ENCODE measurements around the gene UBE2G2.
"Not testable (repeated sequence)": the region's sequence is repeated elsewhere in the genome, so short reads cannot be mapped to it uniquely, and the experiment has no call there.

UBE2G2 gene

DNA sequence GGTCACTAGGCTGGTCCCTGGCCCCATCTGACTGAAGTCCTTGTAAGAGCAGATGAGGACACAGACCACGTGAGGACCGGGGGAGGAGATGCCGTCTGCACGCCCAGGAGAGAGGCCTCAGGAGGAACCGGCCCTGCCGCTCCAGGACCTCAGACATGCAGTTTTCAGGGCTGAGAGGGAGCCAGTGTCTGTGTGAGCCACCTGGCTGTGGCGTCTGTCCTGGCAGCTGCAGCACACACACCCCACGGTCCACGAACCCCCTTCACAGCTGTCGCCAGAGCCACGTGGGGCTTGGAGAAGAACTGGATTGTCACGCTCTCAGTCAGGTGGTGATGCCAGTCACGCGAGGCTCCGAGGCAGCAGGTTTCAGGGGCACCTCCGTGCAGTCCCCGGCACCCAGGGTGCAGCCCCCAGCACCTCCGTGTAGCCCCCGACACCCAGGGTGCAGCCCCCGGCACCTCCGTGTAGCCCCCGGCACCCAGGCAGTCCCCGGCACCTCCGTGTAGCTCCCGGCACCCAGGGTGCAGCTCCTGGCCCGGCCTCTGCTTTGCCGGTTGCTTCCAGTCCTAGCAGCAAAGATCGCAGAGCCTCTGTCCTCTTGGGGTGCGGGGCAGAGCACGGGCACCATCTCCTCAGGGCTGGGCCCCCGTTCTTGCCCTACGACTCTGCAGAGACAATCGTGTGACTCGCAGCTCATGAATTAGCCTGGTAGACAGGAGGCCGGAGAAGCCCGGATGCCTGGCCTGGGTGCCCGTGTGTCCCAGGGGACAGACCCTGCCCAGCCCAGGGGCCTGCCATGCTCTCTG is 35.2 kb upstream of the UBE2G2 start:
- no peak for DNase-seq (ENCODE audit: low read depth in 2 of 3, low spot score in 2 of 3)

DNA sequence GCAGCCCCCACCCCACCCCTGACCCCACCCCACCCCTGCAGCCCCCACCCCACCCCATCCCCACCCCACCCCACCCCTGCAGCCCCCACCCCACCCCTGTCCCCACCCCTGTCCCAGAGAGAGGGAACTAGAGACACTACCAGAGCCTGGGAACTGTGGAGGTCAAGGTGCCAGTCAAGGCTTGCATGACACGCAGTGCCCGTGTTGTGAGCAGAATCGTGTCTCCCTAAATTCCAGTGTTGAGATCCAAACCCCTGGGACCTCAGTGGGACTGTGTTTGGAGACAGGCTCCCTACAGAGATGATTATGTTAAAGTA is 34.7 kb upstream of the UBE2G2 start:
- no peak for DNase-seq (ENCODE audit: low read depth in 2 of 3, low spot score in 2 of 3)

DNA sequence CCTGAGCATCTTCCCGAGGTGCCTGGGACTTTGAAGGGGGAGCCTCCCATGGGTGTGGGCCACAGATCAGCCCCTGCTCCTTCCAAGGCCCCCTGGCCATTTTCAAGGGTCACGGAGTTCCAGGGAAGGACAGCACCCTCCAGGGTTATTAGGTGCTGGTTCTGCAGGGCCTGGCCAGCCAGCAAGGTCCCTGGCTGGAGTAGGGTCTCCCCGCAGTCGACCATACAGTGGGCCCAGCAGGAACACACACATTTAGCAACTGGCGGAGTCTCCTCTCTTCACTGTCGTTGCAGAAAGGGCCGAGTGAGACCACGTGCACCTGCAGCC is 34.0 kb upstream of the UBE2G2 start:
- DNase-seq (ENCODE audit: low read depth in 2 of 3, low spot score in 2 of 3): no peak

DNA sequence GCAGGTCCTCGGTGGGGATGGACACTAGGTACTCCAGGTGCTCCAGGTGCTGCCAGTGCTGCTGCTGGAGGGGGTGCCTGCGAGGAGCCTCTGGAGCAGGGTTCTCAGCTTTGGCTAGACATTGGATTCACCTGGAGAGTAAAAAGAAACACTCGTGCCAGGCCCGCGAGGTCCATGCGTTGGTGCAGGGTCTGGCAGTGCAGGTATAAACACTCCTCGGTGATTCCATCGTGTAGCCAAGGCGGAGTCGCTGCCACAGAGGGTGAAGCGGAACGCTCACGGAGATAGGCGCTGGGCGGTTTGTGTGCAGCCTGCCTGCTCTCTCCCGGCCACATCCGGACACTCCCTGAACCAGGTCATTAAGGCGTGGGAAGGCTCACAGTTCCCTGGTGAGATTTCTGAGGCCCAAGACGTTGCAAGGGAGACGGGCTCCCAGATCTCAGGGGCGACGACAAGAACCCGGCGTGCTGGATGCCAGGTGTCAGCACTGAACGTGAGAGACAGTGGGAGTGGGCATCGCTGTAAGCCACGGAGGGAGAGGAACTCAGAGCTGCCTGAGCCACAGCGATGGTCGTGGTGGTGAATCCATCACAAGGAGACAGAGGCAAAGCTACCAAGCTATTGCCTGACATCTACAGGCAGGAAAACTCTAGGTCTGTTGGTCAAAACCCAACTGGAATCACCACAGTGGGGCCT is 33.5 kb upstream of the UBE2G2 start:
- no peak for DNase-seq (ENCODE audit: low read depth in 2 of 3, low spot score in 2 of 3)

DNA sequence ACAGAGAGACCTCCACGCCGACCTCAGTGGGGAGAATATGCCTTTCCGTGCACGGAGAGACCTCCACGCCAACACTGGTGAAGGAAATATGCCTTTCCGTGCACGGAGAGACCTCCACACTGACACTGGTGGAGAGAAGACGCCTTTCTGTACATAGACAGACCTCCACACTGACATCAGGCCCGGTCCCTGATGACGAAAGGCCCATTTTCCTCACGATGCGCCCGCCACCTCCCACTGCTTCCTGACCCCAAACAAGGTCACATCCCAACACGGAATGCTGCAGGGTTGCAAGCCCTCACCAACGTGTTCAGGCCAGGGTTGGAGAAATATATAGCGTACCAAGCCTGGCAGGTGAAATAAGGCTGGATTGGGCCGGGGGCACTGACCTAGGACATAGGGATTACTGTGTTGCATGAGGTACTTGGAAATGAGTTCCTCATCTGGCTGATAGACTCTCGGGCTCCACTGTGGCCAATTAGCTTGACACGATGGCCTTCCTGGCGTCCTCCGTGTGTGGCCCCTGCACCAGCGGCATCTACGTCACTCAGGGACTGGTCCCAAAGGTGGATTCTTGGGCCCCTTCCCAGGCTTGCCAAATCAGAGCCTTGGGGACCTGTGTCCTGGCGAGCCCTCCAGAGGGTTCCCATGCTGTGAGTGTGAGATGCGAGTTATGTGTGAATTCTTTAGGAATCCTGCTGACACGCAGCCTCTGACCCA is 32.8 kb upstream of the UBE2G2 start:
- DNase-seq (ENCODE audit: low read depth in 2 of 3, low spot score in 2 of 3): no peak

DNA sequence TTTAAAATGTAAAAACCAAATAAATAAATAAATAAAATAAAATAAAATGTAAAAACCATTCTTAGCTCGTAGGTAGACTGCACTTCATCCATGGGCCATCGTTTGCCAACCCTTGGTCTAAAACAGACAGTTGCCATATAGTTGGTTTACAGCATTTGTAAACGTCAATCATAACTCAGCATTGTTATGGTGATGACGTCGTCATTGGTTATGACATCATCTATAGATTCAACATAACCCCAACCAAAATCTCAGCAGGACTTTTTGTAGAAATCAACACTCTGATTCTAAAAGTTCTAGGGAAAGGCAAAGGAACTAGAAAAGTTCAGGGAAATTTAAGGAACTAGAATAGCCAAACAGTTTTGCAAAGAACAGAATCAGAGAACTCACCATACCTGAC is 32.0 kb upstream of the UBE2G2 start:
- no peak for DNase-seq (ENCODE audit: low read depth in 2 of 3, low spot score in 2 of 3)

DNA sequence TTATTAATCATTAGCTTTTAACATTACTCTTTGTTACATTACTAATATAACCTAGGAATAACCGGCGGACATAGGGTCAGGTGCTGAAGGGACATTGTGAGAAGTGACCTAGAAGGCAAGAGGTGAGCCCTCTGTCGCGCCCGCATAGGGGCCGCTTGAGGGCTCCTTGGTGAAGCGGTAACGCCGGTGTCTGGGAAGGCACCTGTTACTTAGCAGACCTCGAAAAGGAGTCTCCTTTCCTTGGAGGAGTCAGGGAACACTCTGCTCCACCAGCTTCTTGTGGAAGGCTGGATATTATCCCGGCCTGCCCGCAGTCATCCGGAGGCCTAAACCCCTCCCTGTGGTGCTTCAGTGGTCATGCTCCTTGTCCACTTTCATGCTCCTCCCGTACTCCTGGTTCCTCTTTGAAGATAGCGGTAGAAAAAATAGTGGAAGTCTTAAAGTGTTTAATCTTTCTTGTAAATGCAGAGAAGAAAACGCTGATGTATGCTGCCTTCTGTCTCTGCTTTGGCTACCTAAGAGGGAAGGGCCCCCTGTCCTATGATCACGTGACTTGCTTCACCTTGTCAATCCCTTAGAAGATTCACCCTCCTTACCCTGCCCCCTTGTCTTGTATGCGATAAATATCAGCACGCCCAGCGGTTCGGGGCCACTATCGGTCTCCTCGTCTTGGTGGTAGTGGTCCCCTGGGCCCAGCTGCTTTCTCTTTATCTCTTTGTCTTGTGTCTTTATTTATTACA is 31.1 kb upstream of the UBE2G2 start:
- not testable (repeated sequence) for DNase-seq (ENCODE audit: low read depth in 2 of 3, low spot score in 2 of 3)

DNA sequence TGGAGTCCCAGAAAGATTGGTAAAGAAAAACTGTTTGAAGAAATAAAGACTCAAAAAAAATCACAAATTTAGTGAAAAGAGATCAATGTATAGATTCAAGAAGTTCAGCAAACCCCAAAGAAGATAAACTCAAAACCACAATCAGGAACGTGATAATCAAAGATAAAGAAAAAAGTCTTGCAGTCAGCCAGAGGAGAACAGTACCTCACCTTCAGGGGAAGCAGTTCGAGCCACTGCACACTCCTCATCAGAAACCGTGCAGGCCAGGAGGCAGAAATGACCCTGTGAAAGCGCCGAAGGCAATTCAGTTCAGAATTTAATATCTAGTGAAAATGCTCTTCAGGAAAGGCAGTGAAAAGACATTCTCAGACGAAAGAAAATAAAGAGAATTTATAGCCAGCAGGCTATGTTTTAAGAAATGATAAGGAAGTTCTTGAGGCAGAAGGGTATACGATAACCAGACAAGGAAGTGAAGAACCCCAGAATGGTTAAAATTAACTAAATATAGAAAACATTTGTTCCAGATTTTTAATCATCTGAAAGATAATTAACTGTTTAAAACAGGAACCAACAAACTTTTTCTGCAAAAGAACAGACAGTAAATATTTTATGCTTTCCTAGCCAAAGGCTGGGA is 29.7 kb upstream of the UBE2G2 start:
- no peak for DNase-seq (ENCODE audit: low read depth in 2 of 3, low spot score in 2 of 3)

DNA sequence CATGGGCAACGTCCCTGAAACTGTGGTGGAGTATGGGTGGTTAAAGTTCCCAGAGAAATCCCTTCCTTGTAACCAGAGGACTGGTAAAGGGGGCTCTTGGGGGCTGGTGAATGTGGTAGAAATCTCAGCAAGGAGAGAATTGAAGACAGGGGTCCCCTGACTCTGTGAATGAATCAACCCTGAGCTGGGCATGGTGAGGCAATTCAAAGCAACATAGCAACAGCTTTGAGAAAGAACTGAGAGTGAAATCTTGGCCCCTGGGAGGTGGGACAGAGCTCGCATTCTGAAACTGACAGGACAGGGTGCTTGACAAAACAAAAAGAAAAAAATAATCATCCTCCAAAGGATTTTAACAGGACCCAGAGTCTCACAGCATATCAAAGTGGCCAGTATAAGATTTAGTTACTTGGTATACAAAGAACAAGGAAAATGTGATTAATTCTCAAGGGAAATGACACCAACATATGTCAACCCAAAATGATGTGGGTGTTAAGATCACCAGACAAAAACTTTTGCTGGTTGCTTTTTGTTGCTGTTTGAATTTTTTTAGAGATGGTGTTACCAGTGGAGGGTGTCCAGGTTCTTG is 28.0 kb upstream of the UBE2G2 start:
- DNase-seq (ENCODE audit: low read depth in 2 of 3, low spot score in 2 of 3): no peak

DNA sequence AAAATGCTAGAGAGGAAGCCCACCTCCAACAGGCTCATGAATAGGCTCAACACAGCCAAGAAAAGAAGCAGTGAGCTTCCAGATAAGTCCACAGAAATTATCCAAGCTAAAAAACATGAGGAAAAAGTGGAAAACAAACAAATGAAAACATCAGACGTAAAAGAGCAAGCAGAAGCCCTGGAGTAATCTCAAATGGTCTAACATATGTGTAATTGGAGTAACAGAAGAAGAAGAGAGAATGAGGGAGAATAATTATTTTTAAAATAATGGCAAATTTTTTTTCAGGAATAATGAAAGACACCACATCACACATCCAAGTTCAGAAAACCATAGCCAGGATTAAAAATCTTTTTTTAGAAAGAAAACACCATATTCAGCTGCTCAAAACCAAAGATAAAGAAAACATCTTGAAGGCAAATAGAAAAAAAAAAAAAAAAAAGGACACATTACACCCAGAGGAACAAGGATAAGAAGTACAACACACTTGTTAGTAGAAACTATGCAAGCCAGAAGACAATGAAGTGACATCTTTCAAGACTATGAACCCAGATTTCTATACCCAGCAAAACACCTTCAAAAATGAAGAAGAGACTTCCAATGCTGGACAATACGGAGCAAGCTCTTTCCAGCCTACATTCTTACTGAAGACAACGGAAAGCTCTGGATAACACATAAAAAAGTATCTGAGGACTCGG is 26.9 kb upstream of the UBE2G2 start:
- DNase-seq (ENCODE audit: low read depth in 2 of 3, low spot score in 2 of 3): no peak

DNA sequence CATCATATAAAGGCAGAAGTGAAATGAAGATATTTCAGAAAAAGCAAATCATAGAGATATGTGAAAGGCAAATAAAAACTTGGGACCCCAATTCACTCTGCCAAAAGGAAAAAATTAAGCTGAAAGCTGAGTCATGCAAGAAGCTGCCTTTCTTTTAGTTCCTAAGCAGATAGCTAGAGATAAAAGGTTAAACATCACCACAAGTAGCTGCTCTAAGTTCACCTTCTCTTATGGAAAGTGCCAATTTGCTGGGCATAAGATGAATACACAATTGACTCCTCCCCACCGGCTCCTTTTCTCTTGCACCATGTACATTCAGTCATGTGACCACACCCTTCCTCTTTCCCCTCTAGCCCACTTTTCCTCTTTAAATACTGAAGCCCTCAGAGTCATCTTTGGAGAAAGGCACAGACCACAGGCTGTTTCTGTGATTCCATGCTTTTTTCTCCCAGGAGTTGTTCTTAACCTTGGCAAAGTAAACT is 21.6 kb upstream of the UBE2G2 start:
- DNase-seq (ENCODE audit: low read depth in 2 of 3, low spot score in 2 of 3): no peak

DNA sequence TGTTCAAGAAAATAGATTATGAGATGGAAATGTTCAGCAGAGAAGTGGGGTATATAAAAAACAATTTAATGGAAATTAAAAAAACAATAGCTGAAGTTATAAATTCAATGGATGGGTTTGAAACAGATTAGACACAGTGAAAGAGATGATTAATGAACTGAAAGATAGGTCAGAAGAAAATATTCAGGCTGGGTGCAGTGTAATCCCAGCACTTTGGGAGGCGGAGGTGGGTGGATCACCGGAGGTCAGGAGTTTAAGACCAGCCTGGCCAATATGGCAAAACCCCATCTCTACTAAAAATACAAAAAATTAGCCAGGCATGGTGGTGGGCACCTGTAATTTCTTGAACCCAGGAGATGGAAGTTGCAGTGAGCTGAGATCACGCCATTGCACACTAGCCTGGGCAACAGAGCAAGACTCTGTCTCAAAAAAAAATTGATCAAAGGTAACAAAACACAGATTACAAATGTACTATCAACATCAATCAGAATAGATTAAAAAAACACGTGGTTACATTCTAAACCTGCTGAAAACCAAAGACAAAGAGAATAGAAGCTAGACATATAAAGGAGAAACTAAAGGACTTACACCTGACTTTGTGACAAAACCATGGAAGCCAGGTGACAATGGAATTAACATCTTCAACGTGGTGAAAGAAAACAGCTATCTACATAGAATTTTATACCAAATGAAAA is 21.0 kb upstream of the UBE2G2 start:
- no peak for DNase-seq (ENCODE audit: low read depth in 2 of 3, low spot score in 2 of 3)

DNA sequence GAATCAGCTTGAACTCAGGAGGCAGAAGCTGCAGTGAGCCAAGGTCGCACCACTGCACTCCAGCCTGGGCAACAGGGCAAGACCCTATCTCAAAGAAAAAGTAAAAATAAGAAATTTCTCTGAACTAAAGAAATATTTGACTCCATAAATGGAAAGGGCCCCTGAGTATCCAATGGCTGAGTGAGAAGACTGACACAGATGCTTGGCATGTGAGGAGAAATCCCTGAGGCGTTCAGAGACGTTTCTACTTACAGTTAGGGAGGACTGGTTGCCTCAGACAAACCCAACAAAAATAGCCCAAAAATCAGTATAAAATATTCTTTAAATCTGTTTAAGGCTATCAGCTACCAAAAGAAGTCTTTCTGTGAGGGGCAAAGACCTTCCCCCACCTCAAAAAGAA is 19.2 kb upstream of the UBE2G2 start:
- DNase-seq (ENCODE audit: low read depth in 2 of 3, low spot score in 2 of 3): no peak

DNA sequence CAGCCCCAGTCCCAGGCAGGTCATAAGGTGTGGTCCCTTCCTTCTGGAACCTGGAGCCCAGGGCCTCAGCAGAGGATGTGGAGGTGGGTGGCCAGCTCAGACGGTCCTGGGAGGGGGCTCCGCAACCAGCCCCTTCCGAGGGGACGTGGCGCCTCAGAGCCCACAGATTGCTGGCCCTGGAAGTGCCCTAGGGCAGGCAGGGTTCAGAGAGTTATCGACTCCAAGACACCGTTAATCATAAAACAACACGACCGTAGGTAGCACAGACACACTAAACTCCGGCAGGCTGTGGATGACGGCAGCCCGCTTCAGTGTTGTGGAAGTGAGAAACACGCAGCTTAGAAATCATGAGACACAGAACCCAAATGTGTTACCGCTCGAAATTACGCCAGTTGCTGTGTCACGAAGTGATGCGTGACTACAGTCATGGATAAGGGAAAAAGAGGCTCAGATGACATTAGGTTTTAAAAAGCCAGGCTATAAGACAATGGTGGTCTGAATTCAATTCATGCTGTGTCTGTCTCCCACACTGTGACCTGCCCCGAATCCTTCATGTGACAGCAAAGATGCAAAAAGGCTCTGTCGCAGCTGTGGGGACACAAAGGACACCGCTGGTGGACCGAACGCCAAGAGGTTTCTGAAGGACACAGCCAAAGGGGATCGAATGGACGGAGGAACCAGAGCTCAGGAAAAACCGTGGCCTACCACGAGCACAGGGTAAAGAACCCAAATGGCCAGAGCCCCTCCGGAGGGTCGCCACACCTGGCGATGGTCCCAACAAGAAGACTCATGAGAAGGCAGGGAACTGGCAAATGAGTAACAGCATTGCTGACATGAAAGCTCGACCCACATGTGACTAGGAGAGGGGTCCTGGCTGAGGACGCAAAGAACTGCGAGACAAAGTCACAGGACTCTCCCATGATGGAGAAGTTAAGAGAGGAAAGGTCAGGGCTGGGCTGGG is 17.9 kb upstream of the UBE2G2 start:
- no peak for DNase-seq (ENCODE audit: low read depth in 2 of 3, low spot score in 2 of 3)

DNA sequence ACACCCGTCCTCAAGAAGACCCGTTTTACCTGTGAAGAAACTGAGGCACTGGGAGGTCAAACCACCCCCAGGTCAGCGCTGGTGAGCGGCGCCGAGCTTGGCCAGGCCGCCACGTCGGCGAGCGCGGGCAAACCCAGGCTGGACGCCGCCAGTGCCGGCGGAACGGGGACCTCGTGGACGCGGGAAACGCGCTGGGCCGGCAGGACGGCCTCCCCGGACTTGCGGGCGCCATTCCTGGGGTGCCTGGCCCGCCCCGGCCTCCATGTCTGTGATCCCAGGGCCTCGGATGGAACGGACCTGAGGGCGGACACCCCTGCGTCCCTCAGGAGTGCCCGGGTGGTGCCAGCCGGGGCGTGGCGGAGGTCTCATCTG is 17.0 kb upstream of the UBE2G2 start:
- DNase-seq (ENCODE audit: low read depth in 2 of 3, low spot score in 2 of 3): no peak

DNA sequence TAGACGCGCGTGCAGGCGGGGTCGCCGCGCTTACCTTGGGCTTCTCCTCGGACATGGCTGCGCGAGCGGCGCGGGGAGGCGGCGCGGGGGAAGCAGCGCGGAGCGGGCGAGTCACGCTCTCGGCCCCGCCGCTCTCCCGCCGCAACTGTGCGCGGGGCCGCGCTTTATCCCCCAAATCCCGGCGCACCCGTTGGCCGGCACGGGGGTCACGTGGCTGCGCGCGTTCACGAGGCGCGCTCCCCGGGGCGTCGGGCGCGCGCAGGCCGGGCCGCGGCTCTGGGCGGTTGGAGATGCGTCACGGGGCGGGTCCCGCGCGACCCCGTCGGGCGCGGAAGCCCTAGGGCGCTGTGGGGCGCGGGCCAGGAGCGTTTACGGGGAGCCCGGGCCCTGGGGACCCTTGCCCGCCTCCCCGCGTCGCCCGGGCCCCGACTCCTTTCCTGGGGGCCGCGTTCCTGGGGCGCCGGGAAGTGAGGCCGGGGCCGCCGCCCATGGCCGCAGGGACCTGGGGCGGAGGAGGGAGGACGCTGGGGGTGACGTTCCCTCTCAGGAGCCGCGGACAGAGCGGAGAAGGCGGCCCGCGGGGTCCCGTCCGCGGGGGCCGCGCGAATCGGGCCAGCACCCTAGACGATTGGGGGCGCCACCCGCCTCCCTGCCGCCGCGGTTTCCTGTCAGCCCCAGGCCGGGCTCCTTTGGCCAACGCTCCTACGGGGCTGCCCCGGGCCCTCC is 16.5 kb upstream of the UBE2G2 start, which contains the start of gene SUMO3:
Gene SUMO3, minus strand, starts transcription at position 149 of the 726 bp plus-strand sequence. Its CDS starts 94 bp downstream, at position 55.
- peak; percentile 75 to 78 (median 76) for DNase-seq (ENCODE audit: low read depth in 2 of 3, low spot score in 2 of 3)

DNA sequence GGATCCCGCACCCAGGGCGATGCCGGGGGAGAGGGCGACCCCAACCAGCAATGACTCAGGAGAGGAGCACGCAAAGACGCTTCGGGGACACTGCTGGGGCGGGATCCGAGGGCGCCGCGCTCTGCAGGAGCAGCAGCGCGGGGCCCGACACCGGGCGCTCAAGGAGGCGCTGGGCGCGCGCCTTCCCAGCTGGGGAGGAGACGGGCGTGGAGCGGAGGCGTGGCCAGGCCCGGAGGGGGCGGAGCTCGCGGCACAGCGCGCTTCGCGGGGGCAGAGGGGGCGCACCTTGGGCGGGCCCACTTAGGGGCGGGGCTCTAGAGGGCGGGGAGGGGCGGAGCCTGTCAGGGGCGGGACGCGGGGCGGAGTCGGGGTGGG is 15.9 kb upstream of the UBE2G2 start:
- DNase-seq (ENCODE audit: low read depth in 2 of 3, low spot score in 2 of 3): peak; percentile 84 to 89 (median 88)

Measured in activated CD8-positive, alpha-beta memory T cell treated with anti-CD3 and anti-CD28 coated beads for 48 hours (primary cell).